Epithelial cell of esophagus (primary cell): ENCODE measurements around the gene OR6C68.
"Not testable (repeated sequence)": the region's sequence is repeated elsewhere in the genome, so short reads cannot be mapped to it uniquely, and the experiment has no call there.

ENCODE experiments used
- DNase-seq: peaks from one replicate; pipeline ENCODE4 v3.0.0; 2010; ENCODE audit warnings: low read depth
- H3K4me3 ChIP-seq: 2 replicates; pipeline ENCODE4 v1.5.1; 2011; ENCODE audit warnings: mild to moderate bottlenecking, low read length, control low read depth
- TF ChIP-seq, protein P1 (sequence below): IDR thresholded peaks from 2 replicates; pipeline ENCODE4 v1.5.1; 2011; ENCODE audit warnings: low read depth, mild to moderate bottlenecking, low read length, control low read depth, inconsistent platforms; ENCODE audit not compliant: insufficient read depth; ENCODE audit errors: missing control alignments

Gene OR6C68

GRCh38 chr12:55469291-55469690 lies 22.9 kb upstream of the OR6C68 start:
- TF ChIP-seq, protein P1, sequence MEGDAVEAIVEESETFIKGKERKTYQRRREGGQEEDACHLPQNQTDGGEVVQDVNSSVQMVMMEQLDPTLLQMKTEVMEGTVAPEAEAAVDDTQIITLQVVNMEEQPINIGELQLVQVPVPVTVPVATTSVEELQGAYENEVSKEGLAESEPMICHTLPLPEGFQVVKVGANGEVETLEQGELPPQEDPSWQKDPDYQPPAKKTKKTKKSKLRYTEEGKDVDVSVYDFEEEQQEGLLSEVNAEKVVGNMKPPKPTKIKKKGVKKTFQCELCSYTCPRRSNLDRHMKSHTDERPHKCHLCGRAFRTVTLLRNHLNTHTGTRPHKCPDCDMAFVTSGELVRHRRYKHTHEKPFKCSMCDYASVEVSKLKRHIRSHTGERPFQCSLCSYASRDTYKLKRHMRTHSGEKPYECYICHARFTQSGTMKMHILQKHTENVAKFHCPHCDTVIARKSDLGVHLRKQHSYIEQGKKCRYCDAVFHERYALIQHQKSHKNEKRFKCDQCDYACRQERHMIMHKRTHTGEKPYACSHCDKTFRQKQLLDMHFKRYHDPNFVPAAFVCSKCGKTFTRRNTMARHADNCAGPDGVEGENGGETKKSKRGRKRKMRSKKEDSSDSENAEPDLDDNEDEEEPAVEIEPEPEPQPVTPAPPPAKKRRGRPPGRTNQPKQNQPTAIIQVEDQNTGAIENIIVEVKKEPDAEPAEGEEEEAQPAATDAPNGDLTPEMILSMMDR = no peak
- DNase-seq = no peak
- no peak overlapping the region for H3K4me3 ChIP-seq

GRCh38 chr12:55470088-55470829 lies 21.9 kb upstream of the OR6C68 start, which contains the start of gene OR6C70:
TSS of gene OR6C70 (minus strand) at chr12:55470138. CDS start at chr12:55470138, 0 bp downstream.
- peak; percentile 48 for DNase-seq
- TF ChIP-seq, protein P1 = no peak
- no peak within 1 kb of the TSS for H3K4me3 ChIP-seq

DNA sequence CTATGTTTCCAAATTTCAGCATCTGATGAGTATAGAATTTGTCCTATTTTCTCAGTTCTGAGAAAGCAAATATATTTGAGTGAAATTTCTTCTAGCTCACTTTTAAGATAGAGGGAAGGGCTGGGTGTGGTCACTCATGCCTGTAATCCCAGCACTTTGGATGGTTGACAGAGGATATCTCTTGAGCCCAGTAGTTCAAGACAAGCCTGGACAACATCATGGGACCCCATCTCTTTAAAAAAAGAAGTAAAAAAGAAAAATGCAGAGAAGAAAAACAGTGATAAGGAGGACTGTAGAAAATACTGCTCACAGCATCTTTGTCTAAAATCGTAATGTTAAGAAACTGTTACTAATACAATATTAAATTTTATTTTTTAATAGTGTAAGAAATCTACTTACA lies 19.9 kb upstream of the OR6C68 start:
- no peak for DNase-seq
- H3K4me3 ChIP-seq = no peak overlapping the region
- TF ChIP-seq, protein P1 = no peak

DNA sequence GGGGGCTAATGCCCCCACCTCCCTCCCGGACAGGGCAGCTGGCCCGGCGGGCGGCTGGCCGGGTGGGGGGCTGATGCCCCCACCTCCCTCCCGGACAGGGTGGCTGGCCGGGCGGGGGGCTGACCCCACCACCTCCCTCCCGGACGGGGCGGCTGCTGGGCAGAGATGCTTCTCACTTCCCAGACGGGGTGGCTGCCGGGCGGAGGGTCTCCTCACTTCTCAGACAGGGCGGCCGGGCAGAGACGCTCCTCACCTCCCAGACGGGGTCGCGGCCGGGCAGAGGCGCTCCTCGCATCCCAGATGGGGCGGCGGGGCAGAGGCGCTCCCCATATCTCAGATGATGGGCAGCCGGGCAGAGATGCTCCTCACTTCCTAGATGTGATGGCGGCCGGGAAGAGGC lies 13.0 kb upstream of the OR6C68 start:
- not testable (repeated sequence) for H3K4me3 ChIP-seq, DNase-seq

DNA sequence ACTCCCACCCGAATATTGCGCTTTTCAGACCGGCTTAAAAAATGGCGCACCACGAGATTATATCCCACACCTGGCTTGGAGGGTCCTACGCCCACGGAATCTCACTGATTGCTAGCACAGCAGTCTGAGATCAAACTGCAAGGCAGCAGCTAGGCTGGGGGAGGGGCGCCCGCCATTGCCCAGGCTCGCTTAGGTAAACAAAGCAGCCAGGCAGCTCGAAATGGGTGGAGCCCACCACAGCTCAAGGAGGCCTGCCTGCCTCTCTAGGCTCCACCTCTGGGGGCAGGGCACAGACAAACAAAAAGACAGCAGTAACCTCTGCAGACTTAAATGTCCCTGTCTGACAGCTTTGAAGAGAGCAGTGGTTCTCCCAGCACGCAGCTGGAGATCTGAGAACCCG lies 7.9 kb upstream of the OR6C68 start:
- not testable (repeated sequence) for H3K4me3 ChIP-seq, DNase-seq

GRCh38 chr12:55495490-55495889 lies 3.3 kb downstream of the OR6C68 start:
- H3K4me3 ChIP-seq = no peak overlapping the region
- no peak for DNase-seq
- TF ChIP-seq, protein P1 = no peak

DNA sequence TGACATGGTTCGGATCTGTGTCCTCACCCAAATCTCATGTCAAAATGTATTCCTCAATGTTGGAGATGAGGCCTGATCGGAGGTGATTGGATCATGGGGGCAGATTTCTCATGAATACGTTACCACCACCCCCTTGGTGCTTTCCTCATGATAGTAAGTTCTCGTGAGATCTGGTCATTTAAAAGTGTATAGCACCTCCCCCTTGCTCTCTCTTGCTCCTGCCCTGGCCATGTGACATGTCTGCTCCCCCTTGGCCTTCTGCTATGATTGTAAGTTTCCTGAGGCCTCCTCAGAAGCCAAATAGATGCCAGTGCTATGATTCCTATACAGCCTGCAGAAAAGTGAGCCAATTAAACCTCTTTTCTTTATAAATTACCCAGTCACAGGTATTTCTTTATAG lies 7.1 kb downstream of the OR6C68 start:
- DNase-seq = no peak
- TF ChIP-seq, protein P1 = no peak
- H3K4me3 ChIP-seq = no peak overlapping the region

DNA sequence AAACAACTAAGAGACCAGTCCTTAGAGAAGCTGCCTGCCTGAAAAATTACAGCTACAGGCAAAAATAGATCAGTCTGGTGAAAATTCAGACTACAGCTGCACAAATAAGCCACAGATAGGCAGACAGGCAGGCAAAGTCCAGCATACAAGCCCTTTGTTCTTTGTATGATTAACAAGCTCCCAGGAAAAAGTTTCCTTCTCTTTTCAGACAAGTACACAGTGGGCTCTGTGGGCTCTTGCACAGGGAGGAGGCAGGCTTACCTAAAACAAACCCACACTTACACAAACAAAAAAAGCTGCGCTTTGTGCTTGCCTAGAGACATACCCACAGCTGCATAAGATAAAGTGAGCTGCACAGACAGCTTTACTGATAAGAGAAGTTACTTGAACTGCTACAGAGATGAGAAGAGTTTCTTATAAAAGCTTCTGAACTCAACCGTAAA lies 7.7 kb downstream of the OR6C68 start:
- H3K4me3 ChIP-seq = no peak overlapping the region
- no peak for DNase-seq
- TF ChIP-seq, protein P1 = no peak
